Vagina (tissue), 2 donors: ENCODE data around the gene ABO. TPM values are rescaled to one million over a fixed set of nuclear protein-coding genes. Genes with fewer than 3 reads are reported as not detected.
"Not testable (repeated sequence)": the region's sequence is repeated elsewhere in the genome, so short reads cannot be mapped to it uniquely, and the experiment has no call there.

Experiments used
- DNase-seq, 2 donors: peaks; one replicate each; pipeline ENCODE4 v3.0.0-alpha.2; 2017; ENCODE audit errors: extremely low spot score in 2 of 2
- H3K27ac ChIP-seq: fragments of 200-600 bp; sonication (generic); one replicate; pipeline ENCODE4 v1.5.1; 2019
- H3K27me3 ChIP-seq: fragments of 200-600 bp; sonication (generic); one replicate; pipeline ENCODE4 v1.5.1; 2019
- H3K36me3 ChIP-seq, 2 donors: fragments of 200-600 bp; sonication (generic); one replicate each; pipeline ENCODE4 v1.5.1; 2017 to 2019
- H3K4me1 ChIP-seq: fragments of 200-600 bp; sonication (generic); one replicate; pipeline ENCODE4 v1.5.1; 2019
- H3K4me3 ChIP-seq, 2 donors: fragments of 200-600 bp; sonication (generic); 1 replicate in 1 of 2; 2 replicates in 1 of 2; pipeline ENCODE4 v1.5.1; 2016 to 2019
- H3K9me3 ChIP-seq: fragments of 200-600 bp; sonication (generic); one replicate; pipeline ENCODE4 v1.5.1; 2019
- POLR2A ChIP-seq, 2 donors: fragments of 450-650 bp; IDR thresholded peaks; one replicate each; pipeline ENCODE4 v1.6.1; 2017; ENCODE audit warnings: antibody characterized with exemption in 2 of 2, mild to moderate bottlenecking in 2 of 2, moderate library complexity in 2 of 2
- POLR2AphosphoS5 ChIP-seq, 2 donors: sonication (generic); formaldehyde crosslinking; IDR thresholded peaks; one replicate each; pipeline ENCODE4 v1.9.0; 2017; ENCODE audit warnings: antibody characterized with exemption in 2 of 2, mild to moderate bottlenecking in 2 of 2, low read depth in 1 of 2; ENCODE audit not compliant: insufficient read depth in 1 of 2
- intact Hi-C: fragments of 100-400 bp; cut with DNase I; formaldehyde crosslinking; loops from one replicate; pipeline ENCODE4 v1.15.1; 2023
- total RNA-seq: library from RNA; depleted of rRNA; stranded (reverse); fragments of >200 nt; gene quantifications from one replicate; pipeline ENCODE4 v1.2.3, GENCODE V29; 2016
- TF ChIP-seq, protein P1 (sequence below), 3 experiments: fragments of 450-650 bp in 2 of 3; fragments of 200-600 bp in 1 of 3; sonication (generic) in 1 of 3; IDR thresholded peaks; one replicate each; pipeline ENCODE4 v1.5.1; 2017 to 2019; ENCODE audit warnings: antibody characterized with exemption in 3 of 3, mild to moderate bottlenecking in 2 of 3, moderate library complexity in 2 of 3

ABO gene
- total RNA-seq, 1 donor from 2014 or later: 17.2 TPM

- TF ChIP-seq, protein P1, sequence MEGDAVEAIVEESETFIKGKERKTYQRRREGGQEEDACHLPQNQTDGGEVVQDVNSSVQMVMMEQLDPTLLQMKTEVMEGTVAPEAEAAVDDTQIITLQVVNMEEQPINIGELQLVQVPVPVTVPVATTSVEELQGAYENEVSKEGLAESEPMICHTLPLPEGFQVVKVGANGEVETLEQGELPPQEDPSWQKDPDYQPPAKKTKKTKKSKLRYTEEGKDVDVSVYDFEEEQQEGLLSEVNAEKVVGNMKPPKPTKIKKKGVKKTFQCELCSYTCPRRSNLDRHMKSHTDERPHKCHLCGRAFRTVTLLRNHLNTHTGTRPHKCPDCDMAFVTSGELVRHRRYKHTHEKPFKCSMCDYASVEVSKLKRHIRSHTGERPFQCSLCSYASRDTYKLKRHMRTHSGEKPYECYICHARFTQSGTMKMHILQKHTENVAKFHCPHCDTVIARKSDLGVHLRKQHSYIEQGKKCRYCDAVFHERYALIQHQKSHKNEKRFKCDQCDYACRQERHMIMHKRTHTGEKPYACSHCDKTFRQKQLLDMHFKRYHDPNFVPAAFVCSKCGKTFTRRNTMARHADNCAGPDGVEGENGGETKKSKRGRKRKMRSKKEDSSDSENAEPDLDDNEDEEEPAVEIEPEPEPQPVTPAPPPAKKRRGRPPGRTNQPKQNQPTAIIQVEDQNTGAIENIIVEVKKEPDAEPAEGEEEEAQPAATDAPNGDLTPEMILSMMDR (IDR thresholded peaks at IDR 0.05): no peak
- TF ChIP-seq POLR2A (IDR thresholded peaks at IDR 0.05) (no peak), POLR2AphosphoS5 (IDR thresholded peaks at IDR 0.05; ENCODE audit: insufficient read depth in 1 of 2, low read depth in 1 of 2) (no peak)
- intact Hi-C loops: no loop called here
- no peaks in the 10 kb centered on the region for H3K4me1 ChIP-seq
- H3K4me3 ChIP-seq: no peak overlapping the region
- H3K36me3 ChIP-seq: no peaks in the 10 kb centered on the region
- no peaks in the 10 kb centered on the region for H3K9me3 ChIP-seq
- DNase-seq: no peak
- H3K27ac ChIP-seq: no peak overlapping the region
- no peaks in the 10 kb centered on the region for H3K27me3 ChIP-seq
Measured at GRCh38 chr9:133286523-133286922, 11.5 kb upstream of the ABO start.

GRCh38 chr9:133285252-133285775, 10.3 kb upstream of the ABO start:
- no peak for TF ChIP-seq POLR2AphosphoS5 (IDR thresholded peaks at IDR 0.05; ENCODE audit: insufficient read depth in 1 of 2, low read depth in 1 of 2)
- TF ChIP-seq, protein P1 (IDR thresholded peaks at IDR 0.05): no peak
- TF ChIP-seq POLR2A (IDR thresholded peaks at IDR 0.05): no peak
- Histone ChIP-seq H3K27ac (no peak overlapping the region), H3K9me3 (no peaks in the 10 kb centered on the region), H3K4me1 (no peaks in the 10 kb centered on the region), H3K4me3 (no peak overlapping the region), H3K36me3 (no peaks in the 10 kb centered on the region), H3K27me3 (no peaks in the 10 kb centered on the region)
- intact Hi-C loops: no loop called here
- DNase-seq: no peak

GRCh38 chr9:133284362-133284761, 9.4 kb upstream of the ABO start:
- no peak for DNase-seq

DNA sequence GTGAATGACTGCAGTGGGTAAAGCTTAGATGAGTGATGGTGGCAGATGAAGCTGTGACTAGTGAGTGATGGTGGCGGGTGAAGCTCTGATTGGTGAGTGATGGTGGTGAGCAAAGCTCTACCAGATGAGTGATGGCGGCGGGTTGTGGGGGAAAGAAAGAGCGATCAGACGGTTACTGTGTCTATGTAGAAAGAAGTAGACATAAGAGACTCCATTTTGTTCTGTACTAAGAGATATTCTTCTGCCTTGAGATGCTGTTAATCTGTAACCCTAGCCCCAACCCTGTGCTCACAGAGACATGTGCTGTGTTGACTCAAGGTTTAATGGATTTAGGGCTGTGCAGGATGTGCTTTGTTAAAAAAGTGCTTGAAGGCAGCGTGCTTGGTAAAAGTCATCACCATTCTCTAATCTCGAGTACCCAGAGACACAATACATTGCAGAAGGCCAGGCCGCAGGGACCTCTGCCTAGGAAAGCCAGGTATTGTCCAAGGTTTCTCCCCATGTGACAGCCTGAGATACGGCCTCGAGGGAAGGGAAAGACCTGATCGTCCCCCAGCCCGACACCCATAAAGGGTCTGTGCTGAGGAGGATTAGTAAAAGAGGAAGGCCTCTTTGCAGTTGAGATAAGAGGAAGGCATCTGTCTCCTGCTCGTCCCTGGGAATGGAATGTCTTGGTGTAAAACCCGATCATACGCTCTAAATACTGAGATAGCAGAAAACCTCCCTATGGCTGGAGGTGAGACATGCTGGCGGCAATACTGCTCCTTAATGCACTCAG, 8.4 kb upstream of the ABO start:
- intact Hi-C loops, H3K4me1 ChIP-seq, H3K27ac ChIP-seq, H3K9me3 ChIP-seq, H3K4me3 ChIP-seq, H3K36me3 ChIP-seq, DNase-seq, H3K27me3 ChIP-seq: not testable (repeated sequence)

More at GRCh38 chr9:133284362-133284761, 9.4 kb upstream of the ABO start:
- no peak for TF ChIP-seq POLR2AphosphoS5 (IDR thresholded peaks at IDR 0.05; ENCODE audit: insufficient read depth in 1 of 2, low read depth in 1 of 2)
- TF ChIP-seq, protein P1 (IDR thresholded peaks at IDR 0.05): no peak
- no peak for TF ChIP-seq POLR2A (IDR thresholded peaks at IDR 0.05)
- H3K36me3 ChIP-seq: no peaks in the 10 kb centered on the region
- no peaks in the 10 kb centered on the region for H3K9me3 ChIP-seq
- no peaks in the 10 kb centered on the region for H3K27me3 ChIP-seq
- no peak overlapping the region for H3K4me3 ChIP-seq
- intact Hi-C loops: no loop called here
- no peak overlapping the region for H3K27ac ChIP-seq
- no peaks in the 10 kb centered on the region for H3K4me1 ChIP-seq

DNA sequence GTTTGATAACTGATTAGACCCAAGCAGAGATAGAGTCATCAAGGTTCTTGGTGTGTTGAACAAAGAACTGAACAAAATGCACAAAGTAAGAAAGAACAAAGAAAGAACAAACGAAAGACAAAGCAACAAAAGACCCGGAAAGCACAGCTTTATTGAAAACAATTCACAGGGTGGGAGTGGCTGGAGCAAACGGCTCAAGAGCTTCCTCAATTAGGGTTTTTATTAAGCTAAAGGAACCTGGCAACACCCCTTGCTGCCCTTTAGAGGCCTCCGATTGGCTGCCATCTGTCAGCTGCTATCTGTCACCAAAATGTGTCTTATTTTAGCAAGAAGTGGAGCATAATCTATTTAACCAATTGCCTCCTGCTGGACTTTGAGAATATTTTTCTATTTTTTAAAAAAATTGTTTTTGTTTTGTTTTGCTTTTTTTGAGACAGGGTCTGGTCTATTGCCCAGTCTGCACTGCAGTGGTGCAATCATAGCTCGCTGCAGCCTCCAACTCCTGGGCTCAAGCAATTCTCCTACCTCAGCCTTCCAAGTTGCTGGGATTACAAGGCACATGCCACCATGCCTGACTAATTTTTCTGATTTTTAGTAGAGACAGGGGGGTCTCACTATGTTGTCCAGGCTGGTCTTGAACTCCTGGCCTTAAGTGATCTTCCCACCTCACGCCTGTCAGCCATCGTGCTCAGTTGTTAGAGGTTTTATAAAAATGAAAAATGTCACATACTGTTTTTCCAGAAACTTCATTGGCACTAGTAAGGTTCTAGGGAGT, 7.7 kb upstream of the ABO start:
- TF ChIP-seq POLR2AphosphoS5 (IDR thresholded peaks at IDR 0.05; ENCODE audit: insufficient read depth in 1 of 2, low read depth in 1 of 2) (no peak), POLR2A (IDR thresholded peaks at IDR 0.05) (no peak)
- TF ChIP-seq, protein P1 (IDR thresholded peaks at IDR 0.05): no peak
- intact Hi-C loops: no loop called here
- Histone ChIP-seq H3K9me3 (no peaks in the 10 kb centered on the region), H3K36me3 (no peaks in the 10 kb centered on the region), H3K27ac (no peak overlapping the region), H3K4me3 (no peak overlapping the region), H3K4me1 (no peaks in the 10 kb centered on the region), H3K27me3 (no peaks in the 10 kb centered on the region)
- DNase-seq: no peak
